Naive B cell (primary cell): ENCODE measurements around the gene PPP2R2B. TPM values are rescaled to one million over a fixed set of nuclear protein-coding genes. Genes with fewer than 3 reads are reported as not detected.
A peak's percentile ranks its signal among the peaks of the same experiment; 100 is the strongest.

Experiments
- ATAC-seq, 2 donors: fragments of 150-1000 bp; cut with Tn5 transposase; 2 replicates each; pipeline ENCODE4 v1.10.0; 2021; ENCODE audit warnings: low read depth in 2 of 2, mild to moderate bottlenecking in 2 of 2, moderate library complexity in 2 of 2
- DNase-seq: peaks from one replicate; pipeline ENCODE4 v3.0.0; 2022
- H3K27ac Mint-ChIP-seq, 6 donors: one replicate each; pipeline ENCODE4 v1.8.0; 2020 to 2022; ENCODE audit warnings: mild to moderate bottlenecking in 6 of 6, mixed read lengths in 6 of 6, moderate library complexity in 5 of 6, inconsistent platforms in 2 of 6
- H3K27me3 Mint-ChIP-seq, 3 donors: one replicate each; pipeline ENCODE4 v1.8.0; 2021 to 2022; ENCODE audit warnings: mixed read lengths in 3 of 3, mild to moderate bottlenecking in 1 of 3
- H3K36me3 Mint-ChIP-seq, 2 donors: one replicate each; pipeline ENCODE4 v1.8.0; 2020 to 2022; ENCODE audit warnings: mixed read lengths in 2 of 2, inconsistent platforms in 1 of 2, mild to moderate bottlenecking in 1 of 2
- H3K4me1 Mint-ChIP-seq, 3 donors: one replicate each; pipeline ENCODE4 v1.8.0; 2020 to 2022; ENCODE audit warnings: mixed read lengths in 3 of 3, inconsistent platforms in 1 of 3, mild to moderate bottlenecking in 1 of 3, moderate library complexity in 1 of 3
- H3K4me3 Mint-ChIP-seq, 8 donors: one replicate each; pipeline ENCODE4 v1.8.0; 2020 to 2022; ENCODE audit warnings: mild to moderate bottlenecking in 8 of 8, mixed read lengths in 8 of 8, moderate library complexity in 8 of 8, inconsistent platforms in 2 of 8
- H3K9me3 Mint-ChIP-seq, 7 donors: one replicate each; pipeline ENCODE4 v1.8.0; 2020 to 2022; ENCODE audit warnings: mixed read lengths in 7 of 7, mild to moderate bottlenecking in 5 of 7, inconsistent platforms in 2 of 7, moderate library complexity in 1 of 7
- polyA plus RNA-seq, 6 donors: library from polyadenylated mRNA; unstranded; fragments of 300-500 nt; fragmentation: Illumina TruSeq; gene quantifications; one replicate each; pipeline ENCODE4 v1.2.3, GENCODE V29; 2021; ENCODE audit warnings: low read depth in 6 of 6

The PPP2R2B gene
- polyA plus RNA-seq, 6 donors from 2014 or later, result not detected

- H3K27ac Mint-ChIP-seq, result no peak overlapping the region
- DNase-seq (no peak), ATAC-seq (no peak)
- peaks cover 0 to 4% (median 0%) of the 10 kb centered on the region in 7 donors for H3K9me3 Mint-ChIP-seq
- no peaks in the 10 kb centered on the region for H3K36me3 Mint-ChIP-seq
- H3K4me1 Mint-ChIP-seq, result peaks cover 0 to under 1% (median 0%) of the 10 kb centered on the region in 3 donors
- no peak overlapping the region for H3K4me3 Mint-ChIP-seq
- peaks cover 0 to 4% (median 0%) of the 10 kb centered on the region in 3 donors for H3K27me3 Mint-ChIP-seq
Measured at GRCh38 chr5:146680846-146681584, 197.5 kb downstream of the PPP2R2B start.

- ATAC-seq (no peak), DNase-seq (no peak)
- H3K4me3 Mint-ChIP-seq, result no peak overlapping the region
- H3K4me1 Mint-ChIP-seq, result peaks cover 0 to 7% (median 0%) of the 10 kb centered on the region in 3 donors
- peaks cover 0 to 9% (median 4%) of the 10 kb centered on the region in 3 donors for H3K27me3 Mint-ChIP-seq
- peaks cover 0 to 4% (median 0%) of the 10 kb centered on the region in 7 donors for H3K9me3 Mint-ChIP-seq
- no peaks in the 10 kb centered on the region for H3K36me3 Mint-ChIP-seq
- H3K27ac Mint-ChIP-seq, result peak overlapping the region in 1 of 6 donors; percentile 42
Measured at GRCh38 chr5:146675636-146676035, 202.9 kb downstream of the PPP2R2B start.

GRCh38 chr5:146672866-146673265 is 205.7 kb downstream of the PPP2R2B start:
- Mint-ChIP-seq H3K4me3 (no peak overlapping the region), H3K4me1 (peaks cover 0 to 7% (median 0%) of the 10 kb centered on the region in 3 donors), H3K9me3 (peaks cover 0 to 4% (median 0%) of the 10 kb centered on the region in 7 donors), H3K27ac (no peak overlapping the region), H3K36me3 (no peaks in the 10 kb centered on the region), H3K27me3 (peaks cover 0 to 9% (median 4%) of the 10 kb centered on the region in 3 donors)
- DNase-seq, result no peak
- no peak for ATAC-seq

- Mint-ChIP-seq H3K27me3 (peaks cover 0 to 9% (median 4%) of the 10 kb centered on the region in 3 donors), H3K27ac (no peak overlapping the region), H3K9me3 (no peaks in the 10 kb centered on the region), H3K4me1 (peaks cover 0 to 7% (median 0%) of the 10 kb centered on the region in 3 donors), H3K4me3 (no peak overlapping the region), H3K36me3 (no peaks in the 10 kb centered on the region)
- no peak for ATAC-seq
- no peak for DNase-seq
Measured at GRCh38 chr5:146671561-146672295, 206.8 kb downstream of the PPP2R2B start.

GRCh38 chr5:146669656-146670055 is 208.9 kb downstream of the PPP2R2B start:
- no peaks in the 10 kb centered on the region for H3K4me1 Mint-ChIP-seq

GRCh38 chr5:146667633-146668272 is 210.8 kb downstream of the PPP2R2B start:
- DNase-seq (no peak), ATAC-seq (no peak)
- no peaks in the 10 kb centered on the region for H3K36me3 Mint-ChIP-seq
- no peak overlapping the region for H3K4me3 Mint-ChIP-seq
- peaks cover 0 to 2% (median 0%) of the 10 kb centered on the region in 7 donors for H3K9me3 Mint-ChIP-seq
- H3K27ac Mint-ChIP-seq, result no peak overlapping the region
- peaks cover 0 to 9% (median 0%) of the 10 kb centered on the region in 3 donors for H3K27me3 Mint-ChIP-seq
- no peaks in the 10 kb centered on the region for H3K4me1 Mint-ChIP-seq

More at GRCh38 chr5:146669656-146670055, 208.9 kb downstream of the PPP2R2B start:
- Mint-ChIP-seq H3K27ac (no peak overlapping the region), H3K4me3 (no peak overlapping the region), H3K9me3 (no peaks in the 10 kb centered on the region), H3K36me3 (no peaks in the 10 kb centered on the region), H3K27me3 (peaks cover 0 to 9% (median 0%) of the 10 kb centered on the region in 3 donors)
- ATAC-seq (no peak), DNase-seq (no peak)

- ATAC-seq (no peak), DNase-seq (no peak)
- Mint-ChIP-seq H3K4me1 (no peaks in the 10 kb centered on the region), H3K27ac (no peak overlapping the region), H3K36me3 (no peaks in the 10 kb centered on the region), H3K27me3 (peaks cover 0 to 4% (median 0%) of the 10 kb centered on the region in 3 donors), H3K4me3 (no peak overlapping the region), H3K9me3 (peaks cover 0 to 2% (median 0%) of the 10 kb centered on the region in 7 donors)
Measured at GRCh38 chr5:146662229-146662628, 216.3 kb downstream of the PPP2R2B start.

- ATAC-seq, result no peak
- Mint-ChIP-seq H3K36me3 (no peaks in the 10 kb centered on the region), H3K4me1 (no peaks in the 10 kb centered on the region), H3K27ac (no peak overlapping the region), H3K27me3 (peaks cover 0 to 4% (median 0%) of the 10 kb centered on the region in 3 donors), H3K9me3 (peaks cover 0 to 2% (median 0%) of the 10 kb centered on the region in 7 donors), H3K4me3 (no peak overlapping the region)
- DNase-seq, result no peak
Measured at GRCh38 chr5:146660376-146660960, 218.1 kb downstream of the PPP2R2B start.

- peaks cover 0 to 2% (median 0%) of the 10 kb centered on the region in 7 donors for H3K9me3 Mint-ChIP-seq
- no peaks in the 10 kb centered on the region for H3K36me3 Mint-ChIP-seq
- H3K27me3 Mint-ChIP-seq, result peaks cover 0 to 4% (median 0%) of the 10 kb centered on the region in 3 donors
- no peak overlapping the region for H3K4me3 Mint-ChIP-seq
- no peak for DNase-seq
- H3K4me1 Mint-ChIP-seq, result no peaks in the 10 kb centered on the region
- H3K27ac Mint-ChIP-seq, result no peak overlapping the region
- ATAC-seq, result no peak
Measured at GRCh38 chr5:146659961-146660360, 218.6 kb downstream of the PPP2R2B start.

GRCh38 chr5:146656703-146657102 is 221.9 kb downstream of the PPP2R2B start:
- ATAC-seq, result no peak
- no peaks in the 10 kb centered on the region for H3K4me1 Mint-ChIP-seq
- no peaks in the 10 kb centered on the region for H3K36me3 Mint-ChIP-seq
- H3K4me3 Mint-ChIP-seq, result no peak overlapping the region
- no peak overlapping the region for H3K27ac Mint-ChIP-seq
- no peaks in the 10 kb centered on the region for H3K27me3 Mint-ChIP-seq
- DNase-seq, result no peak
- H3K9me3 Mint-ChIP-seq, result peaks cover 0 to 2% (median 0%) of the 10 kb centered on the region in 7 donors

- H3K27me3 Mint-ChIP-seq, result no peaks in the 10 kb centered on the region
- H3K9me3 Mint-ChIP-seq, result peaks cover 0 to 4% (median 0%) of the 10 kb centered on the region in 7 donors
- no peaks in the 10 kb centered on the region for H3K4me1 Mint-ChIP-seq
- no peak overlapping the region for H3K27ac Mint-ChIP-seq
- no peak overlapping the region for H3K4me3 Mint-ChIP-seq
- DNase-seq, result no peak
- no peaks in the 10 kb centered on the region for H3K36me3 Mint-ChIP-seq
- ATAC-seq, result no peak
Measured at GRCh38 chr5:146653560-146653959, 225.0 kb downstream of the PPP2R2B start.

GRCh38 chr5:146652547-146652946 is 226.0 kb downstream of the PPP2R2B start:
- no peak for ATAC-seq
- DNase-seq, result no peak
- H3K4me3 Mint-ChIP-seq, result no peak overlapping the region
- no peak overlapping the region for H3K27ac Mint-ChIP-seq
- no peaks in the 10 kb centered on the region for H3K27me3 Mint-ChIP-seq
- H3K4me1 Mint-ChIP-seq, result no peaks in the 10 kb centered on the region
- H3K36me3 Mint-ChIP-seq, result no peaks in the 10 kb centered on the region
- peaks cover 0 to 4% (median 0%) of the 10 kb centered on the region in 7 donors for H3K9me3 Mint-ChIP-seq

GRCh38 chr5:146647656-146648199 is 230.8 kb downstream of the PPP2R2B start:
- ATAC-seq (no peak), DNase-seq (no peak)
- H3K9me3 Mint-ChIP-seq, result peaks cover 0 to 4% (median 0%) of the 10 kb centered on the region in 7 donors
- no peak overlapping the region for H3K4me3 Mint-ChIP-seq
- no peaks in the 10 kb centered on the region for H3K4me1 Mint-ChIP-seq
- H3K27ac Mint-ChIP-seq, result no peak overlapping the region
- H3K27me3 Mint-ChIP-seq, result no peaks in the 10 kb centered on the region
- H3K36me3 Mint-ChIP-seq, result no peaks in the 10 kb centered on the region
